Fibroblast of villous mesenchyme (primary cell): ENCODE results near the gene ASAP3. TPM values are rescaled to one million over a fixed set of nuclear protein-coding genes. Genes with fewer than 3 reads are reported as not detected.

ENCODE experiments used
- DNase-seq: peaks from one replicate; pipeline ENCODE4 v3.0.0-alpha.2; 2010; ENCODE audit warnings: low read depth
- H3K4me3 ChIP-seq: 2 replicates; pipeline ENCODE4 v1.5.1; 2011; ENCODE audit warnings: low read depth, mild to moderate bottlenecking, low read length
- total RNA-seq: library from RNA; depleted of rRNA; stranded (reverse); fragments of >200 nt; gene quantifications from 2 replicates; pipeline ENCODE4 v1.2.3, GENCODE V29; 2012
- TF ChIP-seq, protein P1 (sequence below): IDR thresholded peaks from 2 replicates; pipeline ENCODE4 v1.5.1; 2012; ENCODE audit warnings: low read depth, mild to moderate bottlenecking, low read length; ENCODE audit not compliant: insufficient read depth

ASAP3 gene
- total RNA-seq, 1 donor = 35.0 TPM

DNA sequence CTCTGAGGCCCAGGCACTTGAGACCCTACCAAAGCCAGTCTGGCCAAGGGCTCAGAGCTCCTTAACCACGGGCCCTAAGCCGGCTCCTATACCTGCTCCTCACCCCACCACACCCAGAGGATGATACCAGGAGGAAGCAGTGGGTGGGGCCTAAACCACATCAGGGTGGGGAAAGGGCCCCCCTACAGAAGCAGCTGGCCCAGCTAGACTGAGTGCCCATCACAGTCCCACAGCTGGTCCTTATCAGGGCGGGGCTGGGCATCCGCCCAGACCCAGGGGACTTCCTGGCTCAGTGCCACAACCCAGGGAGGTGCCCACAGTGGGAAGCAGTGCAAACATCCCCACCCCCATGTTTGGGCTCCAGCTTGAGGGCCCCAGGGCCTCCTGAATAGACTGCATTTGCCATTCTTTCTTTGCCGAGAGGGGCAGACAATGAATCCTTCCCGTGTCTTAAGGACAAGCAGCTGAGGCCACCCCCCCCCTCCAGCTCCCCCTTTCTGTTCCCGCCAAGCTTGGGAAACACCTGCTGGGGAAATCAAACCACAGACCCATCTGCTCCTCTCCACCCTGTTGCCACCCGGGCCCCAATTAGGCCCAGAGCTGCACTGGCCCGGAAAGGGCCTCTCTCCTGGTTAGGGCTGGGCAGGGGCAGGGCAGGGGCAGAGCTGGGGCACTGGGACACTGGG lies 40.9 kb upstream of the ASAP3 start:
- H3K4me3 ChIP-seq = no peak overlapping the region
- TF ChIP-seq, protein P1, sequence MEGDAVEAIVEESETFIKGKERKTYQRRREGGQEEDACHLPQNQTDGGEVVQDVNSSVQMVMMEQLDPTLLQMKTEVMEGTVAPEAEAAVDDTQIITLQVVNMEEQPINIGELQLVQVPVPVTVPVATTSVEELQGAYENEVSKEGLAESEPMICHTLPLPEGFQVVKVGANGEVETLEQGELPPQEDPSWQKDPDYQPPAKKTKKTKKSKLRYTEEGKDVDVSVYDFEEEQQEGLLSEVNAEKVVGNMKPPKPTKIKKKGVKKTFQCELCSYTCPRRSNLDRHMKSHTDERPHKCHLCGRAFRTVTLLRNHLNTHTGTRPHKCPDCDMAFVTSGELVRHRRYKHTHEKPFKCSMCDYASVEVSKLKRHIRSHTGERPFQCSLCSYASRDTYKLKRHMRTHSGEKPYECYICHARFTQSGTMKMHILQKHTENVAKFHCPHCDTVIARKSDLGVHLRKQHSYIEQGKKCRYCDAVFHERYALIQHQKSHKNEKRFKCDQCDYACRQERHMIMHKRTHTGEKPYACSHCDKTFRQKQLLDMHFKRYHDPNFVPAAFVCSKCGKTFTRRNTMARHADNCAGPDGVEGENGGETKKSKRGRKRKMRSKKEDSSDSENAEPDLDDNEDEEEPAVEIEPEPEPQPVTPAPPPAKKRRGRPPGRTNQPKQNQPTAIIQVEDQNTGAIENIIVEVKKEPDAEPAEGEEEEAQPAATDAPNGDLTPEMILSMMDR = no peak
- DNase-seq = peak; percentile 17

GRCh38 chr1:23524163-23524562 lies 40.2 kb upstream of the ASAP3 start:
- DNase-seq = no peak
- no peak overlapping the region for H3K4me3 ChIP-seq
- TF ChIP-seq, protein P1 = no peak

GRCh38 chr1:23522244-23522982 lies 38.4 kb upstream of the ASAP3 start:
- H3K4me3 ChIP-seq = no peak overlapping the region
- DNase-seq = peak; percentile 78
- TF ChIP-seq, protein P1 = no peak

GRCh38 chr1:23521588-23521987 lies 37.6 kb upstream of the ASAP3 start:
- TF ChIP-seq, protein P1 = no peak
- no peak for DNase-seq
- no peak overlapping the region for H3K4me3 ChIP-seq

- TF ChIP-seq, protein P1 = no peak
- H3K4me3 ChIP-seq = no peak overlapping the region
- DNase-seq = no peak
These were observed 33.6 kb upstream of the ASAP3 start for GRCh38 chr1:23517581-23517980.

DNA sequence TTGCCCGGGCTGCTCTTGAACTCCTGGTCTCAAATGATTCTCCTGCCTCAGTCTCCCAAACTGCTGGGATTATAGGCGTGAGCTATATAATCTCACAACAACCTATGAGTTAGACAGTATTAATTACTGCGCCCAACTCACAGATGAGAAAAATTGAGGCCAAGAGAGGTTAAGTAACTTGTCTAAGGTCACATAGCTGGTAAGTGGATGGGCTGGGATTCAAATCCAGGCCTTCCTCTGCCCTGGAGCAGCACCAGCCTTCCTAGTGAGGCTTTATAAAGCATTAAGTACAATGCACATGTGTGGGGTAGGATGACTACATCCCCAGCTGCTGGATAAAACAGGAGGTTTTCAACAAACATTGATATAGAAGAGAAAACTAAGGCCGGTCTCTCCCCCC lies 31.9 kb upstream of the ASAP3 start:
- TF ChIP-seq, protein P1 = no peak
- no peak for DNase-seq
- no peak overlapping the region for H3K4me3 ChIP-seq
